Activated CD8-positive, alpha-beta memory T cell treated with anti-CD3 and anti-CD28 coated beads for 4 hours (primary cell): ENCODE measurements around the gene TSSK2.
A peak's percentile ranks its signal among the peaks of the same experiment; 100 is the strongest.

ENCODE experiments used
- DNase-seq, 2 donors: peaks; one replicate each; pipeline ENCODE4 v3.0.0-alpha.2; 2020; ENCODE audit warnings: low read depth in 2 of 2

Gene TSSK2

DNA sequence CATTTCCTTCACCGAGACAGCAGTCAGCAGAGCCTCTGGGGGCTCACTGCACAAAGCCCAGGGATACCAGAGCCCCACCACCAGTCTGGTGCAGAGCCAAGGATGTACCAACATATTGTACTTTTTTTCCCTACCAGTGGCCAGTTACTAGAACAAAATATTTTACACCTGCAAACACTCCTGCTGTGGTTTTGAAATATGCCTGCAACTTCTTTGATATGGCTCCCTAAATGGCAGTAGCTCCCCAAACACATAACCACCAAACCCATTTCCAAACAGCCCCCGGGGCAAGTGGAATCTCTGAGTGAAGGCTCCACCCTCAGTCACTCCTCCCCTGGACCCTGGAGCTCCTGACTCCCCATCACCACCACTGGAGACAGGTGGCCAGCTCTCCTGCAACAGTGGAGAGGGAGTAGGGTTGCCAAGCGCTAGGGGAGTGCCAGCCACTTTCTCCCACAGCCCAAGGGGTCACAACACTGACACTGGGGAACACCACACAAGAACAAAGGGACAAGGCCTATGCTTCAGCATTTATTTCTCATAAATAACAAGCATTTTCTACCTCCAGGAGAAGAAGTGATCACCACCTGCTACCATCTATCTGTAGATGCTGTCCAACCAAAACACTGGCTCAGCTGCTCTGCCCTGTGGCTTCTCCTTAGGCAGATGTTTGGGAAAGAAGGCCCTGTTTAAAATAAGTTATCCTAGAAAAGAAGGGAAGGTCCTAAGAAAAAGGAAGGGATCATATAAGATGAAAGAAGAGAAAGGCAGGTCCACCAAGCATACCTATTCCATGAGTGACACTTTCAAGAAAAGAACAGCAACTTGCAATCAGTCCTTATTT is 24.0 kb upstream of the TSSK2 start:
- DNase-seq, result no peak

DNA sequence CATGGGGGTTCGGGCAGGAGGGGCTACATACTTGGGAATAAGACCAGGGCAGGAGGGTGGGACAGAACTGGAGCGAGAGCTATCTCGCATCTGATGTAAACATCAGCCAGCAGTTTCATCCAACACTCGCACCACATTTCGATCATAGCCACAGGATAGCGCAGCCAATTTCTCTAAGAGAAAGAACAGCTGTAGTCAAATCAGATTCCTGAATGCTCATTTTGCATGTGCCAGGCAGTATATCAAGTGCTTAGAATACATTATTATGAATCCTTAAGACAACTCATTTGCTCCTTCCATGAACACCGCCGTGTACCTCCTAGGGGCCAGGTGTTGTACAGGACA is 23.4 kb upstream of the TSSK2 start:
- no peak for DNase-seq

DNA sequence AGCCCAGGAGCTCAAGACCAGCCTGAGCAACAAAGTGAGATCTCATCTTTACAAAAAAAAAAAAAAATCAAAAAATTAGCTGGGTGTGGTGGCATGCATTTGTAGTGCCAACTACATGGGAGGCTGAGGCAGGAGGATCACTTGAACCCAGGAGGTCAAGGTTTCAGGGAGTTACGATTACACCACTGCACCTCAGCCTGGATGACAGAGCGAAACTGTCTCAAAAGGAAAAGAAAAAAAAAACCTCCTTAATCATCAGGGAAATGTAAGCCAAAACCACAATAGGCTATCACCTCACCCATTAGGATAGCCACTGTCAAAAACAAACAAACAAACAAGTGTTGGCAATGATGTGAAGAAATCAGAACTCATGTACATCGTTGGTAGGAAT is 22.3 kb upstream of the TSSK2 start:
- no peak for DNase-seq

DNA sequence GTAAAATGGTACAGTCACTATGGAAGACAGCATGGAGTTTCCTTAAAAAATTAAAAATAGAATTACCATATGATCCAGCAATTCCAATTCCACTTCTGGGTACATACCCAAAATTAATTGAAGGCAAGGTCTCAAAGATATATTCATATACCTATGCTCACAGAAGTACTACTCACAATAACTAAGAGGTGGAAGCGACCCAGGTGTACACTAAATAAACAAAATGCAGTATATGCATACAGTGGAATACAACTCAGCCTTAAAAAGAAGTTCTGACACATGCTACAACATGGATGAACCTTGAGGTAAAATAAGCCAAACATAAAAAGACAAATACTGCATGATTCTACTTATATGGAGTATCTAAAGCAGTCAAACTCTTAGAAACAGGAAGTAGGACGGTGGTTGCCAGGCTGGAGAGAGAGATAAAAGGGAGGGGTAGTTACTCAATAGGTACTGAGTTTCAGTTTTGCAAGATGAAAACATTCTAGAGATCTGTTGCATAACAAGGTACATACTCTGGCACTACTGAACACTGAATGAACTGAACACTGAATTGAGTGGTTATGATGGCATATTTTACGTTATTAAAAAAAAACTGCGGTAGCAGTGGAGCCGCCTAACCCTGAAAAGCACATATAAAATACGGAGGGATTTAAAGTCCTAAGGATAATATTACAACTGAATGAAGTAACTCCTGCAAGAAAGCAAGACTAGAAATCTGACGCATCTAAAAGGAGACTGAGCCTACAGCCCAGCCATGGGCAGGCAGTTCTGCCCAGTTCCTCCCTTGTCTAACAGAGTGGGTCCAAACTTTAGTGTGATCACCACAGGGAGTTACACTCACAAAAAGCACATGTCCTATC is 21.7 kb upstream of the TSSK2 start:
- DNase-seq, result peak; percentile 14 to 35

DNA sequence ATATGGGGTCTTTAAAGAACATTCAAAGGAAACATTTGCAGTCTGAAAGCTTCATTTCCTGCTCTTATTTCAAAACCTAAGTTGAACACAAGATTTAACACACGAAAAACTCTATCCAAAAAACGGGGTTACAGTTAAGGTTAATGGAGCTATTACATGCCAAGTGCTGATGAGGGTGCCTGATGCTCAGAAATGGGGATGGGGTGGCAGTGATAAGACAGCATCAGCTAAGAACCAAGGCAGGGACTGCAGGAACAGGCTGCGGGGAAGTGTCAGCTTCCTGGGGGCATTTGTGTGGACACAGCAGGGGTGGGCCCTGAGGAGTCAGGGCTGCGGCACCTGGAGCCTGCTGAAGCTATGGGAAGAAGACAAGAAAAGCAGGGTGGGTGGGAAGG is 21.0 kb upstream of the TSSK2 start:
- no peak for DNase-seq

DNA sequence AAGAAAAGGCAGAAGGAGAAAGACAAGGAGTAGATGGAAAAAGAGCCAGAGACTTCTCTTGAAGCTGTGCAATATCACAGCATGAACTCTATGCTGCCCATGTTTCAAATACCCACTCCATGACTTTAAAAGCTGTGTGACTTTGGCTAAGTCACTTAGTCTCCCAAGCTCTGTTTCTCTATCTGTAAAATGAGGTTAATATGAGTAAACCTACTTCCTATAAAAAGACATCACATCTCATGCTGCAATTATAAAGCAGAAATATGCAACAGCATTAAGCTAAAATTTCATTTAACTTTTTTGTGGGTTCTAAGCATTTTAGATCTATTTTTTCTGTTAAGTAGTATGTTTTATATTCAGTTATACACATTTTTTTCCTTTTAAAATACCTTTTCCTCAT is 20.5 kb upstream of the TSSK2 start:
- DNase-seq, result no peak

DNA sequence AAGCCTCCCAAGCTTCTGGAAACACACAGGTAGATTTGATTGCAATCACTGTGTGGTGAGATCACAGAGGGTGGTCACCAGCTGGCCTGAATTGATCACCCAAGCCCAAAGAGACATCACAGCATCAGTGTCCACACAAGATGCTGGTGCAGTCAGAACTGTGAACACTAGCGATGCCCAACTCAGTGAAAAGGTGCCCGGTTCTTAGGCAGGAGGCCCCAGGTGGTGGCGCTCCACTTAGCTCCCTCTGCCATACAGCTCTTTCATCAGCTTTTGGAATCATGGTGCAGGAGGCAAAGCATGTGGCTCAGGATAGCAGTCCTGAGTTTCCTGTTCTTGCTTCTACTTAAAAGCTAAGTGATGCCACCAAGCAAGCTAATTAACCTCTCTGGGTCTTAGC is 20.0 kb upstream of the TSSK2 start:
- DNase-seq, result no peak

DNA sequence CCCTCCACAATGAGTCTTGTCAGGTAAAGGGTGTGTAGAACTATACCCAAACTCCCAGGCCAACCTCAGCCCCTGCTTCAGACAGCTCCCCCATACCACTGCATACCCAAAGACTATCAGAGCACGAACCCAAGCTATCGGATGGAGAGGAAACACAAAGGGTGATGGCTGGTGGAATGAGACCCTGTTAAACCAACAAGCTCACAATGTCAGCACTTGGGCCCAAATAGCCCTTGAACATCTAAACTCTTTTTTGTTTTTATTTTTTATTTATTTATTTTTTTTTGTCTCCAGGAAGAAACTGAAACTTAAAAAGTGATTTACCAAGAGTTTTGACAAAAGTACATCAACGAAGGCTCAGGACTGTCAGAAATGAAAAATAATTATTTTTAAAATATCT is 19.5 kb upstream of the TSSK2 start:
- DNase-seq, result no peak

DNA sequence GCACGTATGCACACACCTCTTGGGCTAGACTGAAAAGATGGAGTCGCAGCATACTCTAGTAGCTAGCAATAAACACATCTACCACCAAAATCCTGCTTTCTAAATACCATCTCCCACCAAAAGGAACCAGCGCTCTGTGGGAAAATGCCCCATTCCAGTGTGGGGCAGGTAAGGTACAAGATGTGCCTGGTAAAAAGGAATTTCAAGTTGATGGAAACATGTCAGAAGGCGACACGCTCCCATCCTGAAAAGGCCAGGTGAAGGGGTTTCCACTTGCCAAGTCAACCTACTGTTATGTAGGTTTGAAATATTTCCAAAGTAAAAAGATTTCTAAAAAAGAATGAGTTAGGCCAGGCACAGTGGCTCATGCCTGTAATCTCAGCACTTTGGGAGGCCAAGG is 17.7 kb upstream of the TSSK2 start:
- no peak for DNase-seq

DNA sequence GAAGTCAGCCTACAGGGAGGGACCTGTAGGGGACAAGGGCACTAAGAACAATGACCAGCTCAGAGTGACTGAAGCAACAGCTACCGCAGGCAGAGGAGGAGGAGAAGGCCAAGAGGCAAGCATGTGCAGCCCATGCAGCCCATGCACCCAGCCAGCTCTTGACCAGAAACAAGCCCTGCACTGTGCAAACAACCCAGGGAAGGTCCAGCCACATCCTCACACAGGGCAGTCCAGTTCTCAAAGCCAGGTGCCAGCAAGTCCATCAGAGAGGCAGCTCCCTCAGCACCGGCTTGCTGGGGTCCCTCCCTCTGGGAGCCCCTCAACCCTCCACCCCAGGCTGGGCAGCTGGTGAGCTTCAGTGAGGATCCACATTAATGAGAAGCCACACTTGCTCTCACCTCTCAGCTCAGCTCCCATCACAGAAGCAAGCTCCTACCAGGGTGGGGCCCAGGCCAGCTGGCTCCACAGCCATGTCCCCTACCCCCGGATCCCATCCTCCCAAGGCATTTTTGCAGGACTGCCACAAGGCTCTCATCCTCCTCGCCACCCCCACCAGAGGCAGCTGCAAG is 16.0 kb upstream of the TSSK2 start:
- no peak for DNase-seq

DNA sequence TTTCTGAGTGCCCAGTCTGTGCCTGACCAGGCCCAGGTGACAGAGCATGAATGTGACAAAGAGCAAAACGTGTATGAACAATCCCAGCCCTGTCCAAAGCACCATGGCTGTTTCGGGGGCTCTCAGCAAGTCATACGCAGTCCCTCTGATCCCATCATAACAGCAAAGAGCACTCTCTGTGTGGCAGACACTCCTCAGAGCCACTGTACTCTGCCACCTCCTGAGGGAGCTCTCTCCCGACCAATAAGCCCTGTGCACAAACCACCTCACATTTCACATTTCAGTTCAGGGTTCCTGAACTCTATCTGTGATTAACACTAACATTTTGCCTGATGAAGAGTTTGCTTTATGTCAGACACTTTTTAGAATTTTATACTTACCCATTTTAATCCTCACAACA is 15.5 kb upstream of the TSSK2 start:
- DNase-seq, result no peak

DNA sequence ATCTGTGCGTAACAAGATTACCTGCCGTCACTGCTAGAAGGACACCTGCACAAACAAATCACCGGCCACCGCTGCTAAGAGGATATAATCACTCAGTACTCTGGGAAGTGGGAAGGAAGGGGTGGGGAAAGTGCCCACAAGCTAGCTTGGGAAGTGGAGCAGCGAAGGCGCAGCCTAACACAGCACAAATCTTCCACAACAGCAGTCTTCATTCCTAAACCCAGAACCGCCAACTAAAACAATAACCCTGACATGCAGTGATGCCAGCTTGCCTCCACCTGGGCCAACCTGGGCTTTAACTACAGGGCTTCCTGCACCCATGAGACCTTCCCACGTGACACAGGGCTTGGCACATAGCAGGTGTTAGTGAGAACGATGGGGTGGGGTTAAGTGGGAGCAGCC is 14.0 kb upstream of the TSSK2 start:
- DNase-seq, result no peak

DNA sequence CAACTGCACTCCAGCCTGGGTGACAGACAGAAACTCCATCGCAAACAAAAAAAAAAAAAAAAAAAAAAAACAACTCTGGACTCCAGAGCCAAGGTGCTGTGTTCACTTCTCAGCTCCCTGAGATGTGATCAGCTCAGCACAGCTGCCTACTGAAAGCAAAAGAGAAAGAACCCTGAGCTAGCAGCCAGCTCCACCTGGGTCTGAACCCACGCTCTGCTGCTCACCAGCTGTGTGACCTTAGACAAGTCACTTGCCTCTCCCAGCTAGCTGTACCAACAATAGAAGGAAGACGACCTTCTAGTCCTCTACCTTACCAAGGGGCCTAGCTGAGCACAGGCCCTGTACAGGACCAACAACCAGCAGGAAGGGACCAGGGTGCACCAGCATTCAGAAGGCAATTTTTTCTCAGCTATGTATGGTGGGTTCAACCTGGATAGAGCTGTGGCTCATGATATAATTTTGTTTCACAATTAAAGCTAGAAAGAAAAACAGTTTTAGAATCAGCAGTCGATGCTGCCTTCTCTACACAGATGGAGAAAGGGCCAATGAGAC is 12.7 kb upstream of the TSSK2 start:
- DNase-seq, result no peak

DNA sequence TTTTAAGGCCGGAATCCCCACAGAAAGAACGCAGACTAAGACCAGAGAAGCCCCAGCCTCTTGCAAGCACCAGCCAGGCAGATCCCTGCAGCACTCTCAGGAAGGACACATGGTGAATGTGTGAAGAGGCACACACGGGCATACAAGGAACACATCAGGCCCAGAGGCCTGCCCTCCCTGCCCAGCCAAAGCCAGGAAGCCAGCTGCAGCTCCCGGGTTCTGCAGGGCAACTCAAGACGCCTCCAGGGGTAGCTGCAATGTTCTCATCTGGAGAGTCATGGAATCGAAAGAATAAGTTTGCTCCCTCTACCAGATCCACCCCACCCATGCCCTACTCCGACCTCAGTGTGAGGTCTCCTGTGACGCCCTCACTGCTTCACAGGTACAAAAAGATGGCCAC is 11.2 kb upstream of the TSSK2 start:
- DNase-seq, result no peak

DNA sequence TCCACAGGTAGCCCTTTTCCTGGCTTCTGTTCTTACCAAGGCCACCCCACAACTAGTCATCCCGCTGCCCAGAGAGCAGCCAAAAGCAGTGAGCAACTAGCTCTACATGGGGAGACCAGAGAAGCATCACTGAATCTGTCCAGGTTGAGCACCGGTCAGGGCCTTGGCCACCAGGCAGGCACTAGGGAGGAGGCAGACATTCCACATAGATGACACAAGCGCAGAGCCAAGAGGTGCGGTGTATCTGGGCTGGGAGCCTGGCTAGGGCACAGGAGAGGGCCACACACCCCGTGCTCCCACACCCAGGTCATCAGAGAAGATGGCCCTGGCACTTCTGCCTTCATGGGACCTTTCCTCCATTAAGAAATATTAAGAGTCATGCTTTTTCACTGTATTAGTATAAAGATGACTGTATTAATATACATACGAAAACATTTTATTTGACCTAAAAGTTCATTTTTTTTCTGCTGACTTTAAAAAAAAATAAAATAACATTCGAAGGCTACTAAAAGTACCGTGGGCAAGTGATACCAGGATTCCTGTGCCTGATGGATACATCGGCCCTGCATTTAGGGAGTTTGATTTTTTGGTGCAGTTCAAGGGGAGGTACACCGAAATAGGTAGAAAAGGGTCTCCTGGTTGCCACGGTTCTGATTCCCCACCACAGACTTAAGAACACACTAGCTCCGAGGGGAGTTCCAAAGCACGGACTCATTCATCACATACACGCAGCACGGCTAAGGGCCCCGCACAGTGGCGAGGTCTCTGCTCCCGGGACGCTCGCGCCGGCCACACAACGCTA is 10.1 kb upstream of the TSSK2 start:
- DNase-seq, result no peak

DNA sequence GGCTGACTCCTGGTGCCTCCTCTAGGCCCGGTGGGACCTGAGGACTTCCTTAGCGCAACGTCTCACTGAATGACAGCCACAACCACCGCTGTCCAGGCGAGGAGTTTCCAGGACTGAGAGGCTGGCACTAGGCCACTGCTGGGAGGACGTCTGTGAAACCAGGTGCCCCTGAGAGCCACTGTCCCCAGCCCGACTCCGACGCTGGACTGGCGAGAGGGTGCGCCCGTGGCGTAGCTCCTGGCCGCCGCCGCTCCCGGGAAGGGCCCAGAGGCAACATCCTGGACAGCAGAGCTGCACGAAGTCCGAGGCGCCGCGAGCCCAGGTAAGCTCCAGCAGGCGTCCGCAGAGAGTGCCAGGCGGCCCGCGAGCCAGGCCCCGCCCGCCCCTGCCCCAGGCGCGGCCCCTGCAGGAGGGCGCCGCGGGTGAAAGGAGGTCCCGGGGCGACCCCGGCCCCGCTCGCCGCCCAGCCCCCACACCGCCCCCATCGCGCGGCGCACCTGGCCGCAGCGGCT is 9.4 kb upstream of the TSSK2 start:
- no peak for DNase-seq

DNA sequence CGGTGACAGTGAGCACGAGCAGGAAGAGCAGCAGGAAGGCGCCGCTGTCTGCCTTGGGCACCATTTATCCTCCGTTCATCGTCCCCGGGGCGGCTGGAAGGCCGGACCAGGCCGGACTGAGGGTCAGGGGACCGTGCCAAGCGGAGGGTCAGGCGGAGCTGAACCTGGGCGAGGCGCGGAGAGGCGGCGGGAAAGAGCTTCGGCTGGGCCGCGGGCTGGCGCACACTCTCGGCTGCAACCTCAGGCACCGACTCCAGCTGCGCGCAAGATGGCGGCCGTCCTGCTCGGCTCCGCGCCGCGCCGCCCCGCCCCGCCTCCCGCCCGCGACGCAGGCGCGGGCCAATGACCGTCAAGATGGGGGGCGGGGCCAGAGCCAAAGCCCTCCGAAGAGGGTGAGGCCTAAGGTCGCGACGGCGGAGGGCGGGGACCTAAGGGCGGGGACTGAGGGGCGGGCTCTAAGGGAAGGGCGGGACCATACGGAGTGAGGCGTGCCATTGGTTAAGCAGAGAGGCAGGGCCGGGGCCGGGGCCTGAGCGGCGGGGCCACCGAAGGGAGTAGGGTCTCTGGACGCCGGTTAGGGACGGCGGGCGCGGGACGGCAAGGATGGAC is 8.9 kb upstream of the TSSK2 start, which contains the start of gene DGCR2:
Gene DGCR2, minus strand, starts transcription at position 270 of the 609 bp plus-strand sequence. Its CDS starts 206 bp downstream, at position 64.
- DNase-seq, result peak; percentile 93

DNA sequence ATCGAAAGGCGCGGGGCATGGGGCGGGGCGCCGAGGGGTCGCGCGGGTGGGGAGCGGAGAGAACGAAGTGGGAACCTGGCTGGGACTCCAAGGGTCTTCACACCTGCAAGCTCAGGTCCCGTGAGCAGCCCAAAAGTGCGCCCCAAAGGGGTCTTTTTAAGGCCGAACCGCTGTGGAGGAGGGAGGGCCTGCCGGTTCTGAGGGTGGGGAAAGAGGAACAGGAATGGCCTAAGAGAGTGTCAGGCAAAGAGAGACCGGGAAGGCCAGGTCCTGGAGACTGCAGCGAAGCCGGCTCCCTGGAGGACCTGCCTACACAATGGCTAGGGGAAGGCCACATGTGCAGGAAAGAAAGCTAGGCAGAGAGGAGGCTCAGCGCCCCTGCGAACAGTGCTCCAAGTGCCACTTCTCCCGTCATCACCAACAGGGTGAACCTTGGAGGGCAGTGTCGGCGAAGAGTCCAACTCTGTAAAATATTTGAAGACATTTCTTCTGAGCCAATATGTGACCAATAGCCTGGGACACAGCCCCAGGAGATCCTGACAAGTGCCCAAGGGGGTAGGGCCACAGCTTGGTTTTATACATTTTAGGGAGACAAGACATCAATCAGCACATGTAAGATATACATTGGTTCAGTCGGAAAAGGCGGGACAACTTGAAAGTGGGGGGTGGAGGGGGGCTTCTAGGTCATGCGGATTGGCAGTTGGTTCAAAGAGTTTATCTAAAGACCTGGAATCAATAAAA is 8.2 kb upstream of the TSSK2 start:
- no peak for DNase-seq

DNA sequence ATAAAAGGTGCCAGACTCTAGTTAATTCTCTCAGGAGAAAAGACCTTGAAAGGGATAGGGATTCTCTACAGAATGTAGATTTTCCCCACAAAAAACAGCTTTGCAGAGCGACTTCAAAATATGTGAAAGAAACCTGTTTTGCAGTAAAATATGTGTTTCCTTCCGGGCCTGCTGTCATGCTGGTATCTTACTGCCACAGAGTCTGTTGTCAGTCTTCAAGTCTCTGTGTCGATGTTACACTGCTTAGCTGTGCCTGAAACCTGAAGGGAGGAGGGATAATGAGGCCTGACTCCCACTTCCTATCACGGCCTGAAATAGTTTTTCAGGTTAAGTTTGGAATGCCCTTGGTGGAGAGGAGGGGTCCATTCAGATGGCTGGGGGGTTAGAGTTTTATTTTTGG is 7.2 kb upstream of the TSSK2 start:
- no peak for DNase-seq

DNA sequence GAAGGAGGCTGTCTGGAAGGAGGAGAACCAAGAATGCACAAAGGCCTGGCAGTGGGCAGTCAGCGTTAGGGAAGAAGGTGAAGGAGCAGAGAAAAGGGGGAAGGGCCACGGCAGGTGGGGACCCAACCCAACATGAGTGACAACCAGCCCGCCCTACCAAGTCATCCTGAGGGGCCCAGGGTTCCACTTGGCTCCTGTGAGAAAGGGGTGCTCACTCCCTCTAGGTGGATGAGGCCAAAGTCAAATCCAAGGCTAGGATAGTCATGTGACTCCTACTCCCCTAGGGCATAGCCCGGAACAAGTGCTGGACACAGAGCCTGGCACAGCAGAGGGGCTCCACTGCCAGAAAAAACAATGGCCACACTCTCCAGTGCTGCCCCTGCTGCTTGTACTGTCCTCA is 6.7 kb upstream of the TSSK2 start:
- DNase-seq, result no peak
